VCaP (cell line): ENCODE results near the gene DENND1A.

ENCODE experiments used
- H3K27ac ChIP-seq: fragments of 450-650 bp; 2 replicates; pipeline ENCODE4 v1.5.1; 2017
- CTCF ChIP-seq: fragments of 450-650 bp; conservative IDR thresholded peaks from 2 replicates; pipeline ENCODE4 v1.5.1; 2017; ENCODE audit warnings: mild to moderate bottlenecking, moderate library complexity

The DENND1A gene

DNA sequence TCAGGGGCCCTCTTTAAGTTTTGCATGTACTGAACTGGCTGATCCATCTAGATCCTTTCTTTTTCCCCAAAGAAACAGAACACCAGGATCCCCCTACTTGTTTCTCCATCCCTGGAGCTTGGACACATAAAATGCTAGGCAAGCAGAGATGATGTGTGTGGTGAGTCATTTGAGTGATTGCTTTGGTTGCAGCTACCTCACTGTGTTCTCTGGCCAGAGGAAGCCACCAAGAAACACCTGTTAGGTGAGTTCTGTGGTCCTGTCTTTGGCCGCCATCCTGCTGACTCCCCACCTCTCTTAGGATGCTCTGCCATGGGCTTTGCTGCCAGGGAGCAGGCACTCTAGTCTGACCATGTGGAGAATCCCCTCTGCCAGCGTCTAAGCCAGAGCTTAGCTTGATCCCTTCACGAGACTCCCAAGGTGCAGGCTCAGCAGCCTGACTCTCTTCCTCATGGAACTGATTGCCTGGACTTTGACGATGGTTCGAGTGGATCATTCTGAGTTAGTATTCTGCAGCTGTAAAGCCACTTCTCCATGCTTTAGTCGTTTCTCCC is 27.3 kb upstream of the DENND1A start:
- no peak overlapping the region for H3K27ac ChIP-seq
- no peak for TF ChIP-seq CTCF

DNA sequence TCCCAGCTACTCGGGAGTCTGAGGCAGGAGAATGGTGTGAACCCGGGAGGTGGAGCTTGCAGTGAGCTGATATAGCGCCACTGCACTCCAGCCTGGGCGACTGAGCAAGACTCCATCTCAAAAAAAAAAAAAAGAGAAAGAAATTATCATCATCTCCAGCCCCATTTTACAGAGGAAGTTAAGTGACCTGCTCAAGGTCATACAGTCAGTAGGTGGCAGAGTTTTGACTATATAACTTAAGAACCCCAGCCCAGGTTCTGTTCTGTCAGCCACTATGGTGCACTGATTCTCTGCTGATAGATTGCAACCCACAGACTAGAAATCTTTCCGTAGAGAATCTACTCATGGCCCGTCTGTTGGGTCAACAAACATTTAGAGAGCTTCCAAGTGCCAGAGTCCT is 25.7 kb upstream of the DENND1A start:
- no peak overlapping the region for H3K27ac ChIP-seq
- TF ChIP-seq CTCF, result no peak

- TF ChIP-seq CTCF, result no peak
- H3K27ac ChIP-seq, result no peak overlapping the region
Observed at GRCh38 chr9:123954518-123955280, 24.8 kb upstream of the DENND1A start.

GRCh38 chr9:123952641-123953495 is 22.9 kb upstream of the DENND1A start:
- H3K27ac ChIP-seq, result no peak overlapping the region
- TF ChIP-seq CTCF, result no peak

DNA sequence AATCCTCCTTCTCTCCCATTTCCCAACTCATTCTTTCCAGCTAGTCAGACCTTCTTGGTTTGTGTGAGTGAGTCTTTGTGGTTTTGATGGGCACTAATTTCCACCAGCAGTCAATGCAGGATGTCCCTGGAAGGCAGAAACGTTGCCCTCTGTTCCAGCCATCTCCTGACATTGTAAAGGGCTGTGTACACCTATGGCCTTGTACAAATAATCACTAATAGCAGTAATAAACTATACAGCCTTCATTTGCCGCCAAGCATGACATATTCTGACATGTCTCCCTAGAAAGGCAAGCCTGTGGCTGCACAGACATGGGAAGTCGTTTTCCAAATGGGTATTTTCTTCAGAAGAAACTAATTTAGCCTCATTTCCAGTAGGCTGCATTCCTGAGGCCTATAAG is 18.4 kb upstream of the DENND1A start:
- TF ChIP-seq CTCF, result no peak
- peak overlapping the region; percentile 93; the same call in 1 of the 2 replicates for H3K27ac ChIP-seq

GRCh38 chr9:123947326-123947725 is 17.4 kb upstream of the DENND1A start:
- peak overlapping the region; percentile 93; the same call in 1 of the 2 replicates for H3K27ac ChIP-seq
- TF ChIP-seq CTCF, result no peak
